Measurements from ENCODE around the gene ERG. TPM values are rescaled to one million over a fixed set of nuclear protein-coding genes. Genes with fewer than 3 reads are reported as not detected.

ERG gene, protein sequence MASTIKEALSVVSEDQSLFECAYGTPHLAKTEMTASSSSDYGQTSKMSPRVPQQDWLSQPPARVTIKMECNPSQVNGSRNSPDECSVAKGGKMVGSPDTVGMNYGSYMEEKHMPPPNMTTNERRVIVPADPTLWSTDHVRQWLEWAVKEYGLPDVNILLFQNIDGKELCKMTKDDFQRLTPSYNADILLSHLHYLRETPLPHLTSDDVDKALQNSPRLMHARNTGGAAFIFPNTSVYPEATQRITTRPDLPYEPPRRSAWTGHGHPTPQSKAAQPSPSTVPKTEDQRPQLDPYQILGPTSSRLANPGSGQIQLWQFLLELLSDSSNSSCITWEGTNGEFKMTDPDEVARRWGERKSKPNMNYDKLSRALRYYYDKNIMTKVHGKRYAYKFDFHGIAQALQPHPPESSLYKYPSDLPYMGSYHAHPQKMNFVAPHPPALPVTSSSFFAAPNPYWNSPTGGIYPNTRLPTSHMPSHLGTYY
- 5.7 TPM for polyA plus RNA-seq (2013, experiment 1 of 2; ENCODE audit: insufficient read length)
- 11.2 TPM for polyA plus RNA-seq (2013, experiment 2 of 2; ENCODE audit: insufficient read length)

DNA sequence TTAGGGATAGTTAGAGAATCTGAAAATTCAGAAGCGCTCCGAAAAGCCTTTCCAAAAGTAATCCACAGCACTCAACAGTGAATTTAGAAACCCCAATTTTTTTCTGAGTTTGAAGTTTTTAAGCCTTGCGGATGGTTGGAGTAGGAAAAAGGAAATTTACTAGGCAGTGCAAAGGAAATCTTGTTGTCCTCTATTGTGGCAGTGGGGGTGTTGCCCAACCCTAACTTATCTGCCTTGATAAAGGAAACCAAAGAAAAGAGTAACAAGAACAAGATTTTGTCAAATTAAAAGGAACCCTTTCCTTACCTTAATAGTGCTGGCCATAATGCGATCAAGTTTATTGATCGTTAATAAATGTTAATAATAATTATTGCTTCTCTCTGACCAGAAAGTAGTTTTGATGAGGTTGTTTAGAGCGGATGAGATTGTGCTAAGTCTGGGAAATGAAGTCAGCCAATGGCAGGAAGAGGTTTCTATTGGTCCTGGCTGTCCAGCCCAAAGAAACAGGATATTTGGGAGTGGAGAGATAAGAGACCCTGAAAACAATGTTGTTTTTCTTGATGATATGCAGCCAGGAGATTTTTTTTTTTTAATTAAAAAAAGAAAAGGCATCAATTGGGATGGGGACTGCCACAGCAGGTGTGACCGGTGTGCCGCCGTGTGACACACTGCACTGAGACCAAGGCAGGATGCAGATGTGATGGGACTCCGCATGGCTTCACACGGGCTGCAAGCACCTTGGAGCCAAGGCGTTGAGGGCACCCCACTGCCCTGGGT lies at the start of gene ERG:
TSS of gene ERG (minus strand) at position 421 of the 777 bp plus-strand sequence. CDS start at position 324, 97 bp downstream.
- DNase-seq, result no peak

DNA sequence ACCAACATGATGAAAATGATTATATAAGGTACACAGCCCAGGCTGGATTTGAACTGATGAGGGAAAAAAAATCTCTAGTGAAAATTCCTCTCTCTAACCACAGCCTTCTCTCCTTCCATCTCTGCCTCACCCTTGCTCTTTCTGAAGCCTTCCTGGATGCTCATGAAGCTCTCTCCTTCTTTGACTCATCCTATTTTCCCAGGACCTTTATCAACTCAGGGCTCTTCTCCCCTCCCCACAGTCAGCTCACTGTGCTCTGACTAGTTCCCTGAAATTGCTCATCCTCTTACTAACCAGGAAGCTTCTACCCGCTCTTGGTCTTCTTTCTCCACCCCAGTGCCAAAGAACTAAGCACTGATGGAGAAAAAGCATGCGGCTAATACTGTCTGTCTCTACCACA lies 46.4 kb upstream of the ERG start:
- DNase-seq, result peak; percentile 80

DNA sequence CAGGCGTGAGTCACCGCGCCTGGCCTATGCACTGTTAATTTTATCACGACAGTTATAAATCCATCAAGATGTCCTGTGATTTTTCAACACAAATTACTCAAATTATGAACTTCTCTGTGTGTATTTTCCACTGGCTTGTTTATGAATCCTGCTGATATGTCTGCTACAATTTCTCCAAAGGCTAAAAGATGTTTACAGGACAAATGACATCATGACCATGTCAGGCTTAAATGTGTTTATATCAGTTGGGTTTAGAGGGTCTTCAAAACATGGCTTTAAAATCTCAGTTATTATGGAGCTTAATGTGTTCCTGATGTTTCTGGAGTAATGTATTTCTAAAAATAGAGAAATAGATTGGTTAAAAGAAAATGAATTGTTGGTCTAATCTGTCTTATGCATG lies 44.0 kb upstream of the ERG start:
- no peak for DNase-seq

DNA sequence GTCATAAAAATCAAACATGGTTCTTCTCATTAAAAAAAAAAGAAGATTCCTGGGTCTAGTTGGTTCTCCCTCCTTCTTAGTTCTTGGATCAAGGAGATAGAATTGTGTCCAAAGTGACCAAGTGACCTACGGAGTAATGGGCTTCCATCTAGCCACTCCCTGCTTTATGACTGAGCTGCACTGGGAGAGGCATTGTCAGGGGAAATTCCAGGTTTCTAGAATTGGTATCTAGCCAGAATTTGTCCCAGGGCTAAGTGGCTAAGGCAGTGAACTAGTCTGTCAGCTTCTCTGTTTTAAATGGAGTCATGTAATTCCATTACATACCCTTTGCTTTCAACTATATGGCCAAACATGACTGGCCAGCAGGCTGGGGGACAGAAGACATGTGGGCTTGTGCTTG lies 40.1 kb upstream of the ERG start:
- DNase-seq, result peak; percentile 8

DNA sequence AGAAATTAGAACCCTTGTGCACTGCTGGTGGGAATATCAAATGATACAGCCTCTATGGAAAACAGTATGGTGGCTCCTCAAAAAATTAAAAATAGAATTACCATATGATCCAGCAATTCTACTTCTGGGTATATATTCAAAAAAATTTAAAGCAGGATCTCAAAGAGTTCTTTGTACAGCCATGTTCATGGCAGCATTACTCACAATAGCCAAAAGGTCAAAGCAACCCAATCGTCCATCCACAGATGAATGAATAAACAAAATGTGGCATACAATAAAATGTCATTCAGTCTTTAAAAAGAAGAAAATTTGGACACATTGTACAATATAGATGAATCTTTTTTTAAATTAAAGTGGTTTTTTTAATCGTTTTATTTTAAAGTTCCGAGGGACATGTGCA lies 36.3 kb upstream of the ERG start:
- DNase-seq, result no peak

DNA sequence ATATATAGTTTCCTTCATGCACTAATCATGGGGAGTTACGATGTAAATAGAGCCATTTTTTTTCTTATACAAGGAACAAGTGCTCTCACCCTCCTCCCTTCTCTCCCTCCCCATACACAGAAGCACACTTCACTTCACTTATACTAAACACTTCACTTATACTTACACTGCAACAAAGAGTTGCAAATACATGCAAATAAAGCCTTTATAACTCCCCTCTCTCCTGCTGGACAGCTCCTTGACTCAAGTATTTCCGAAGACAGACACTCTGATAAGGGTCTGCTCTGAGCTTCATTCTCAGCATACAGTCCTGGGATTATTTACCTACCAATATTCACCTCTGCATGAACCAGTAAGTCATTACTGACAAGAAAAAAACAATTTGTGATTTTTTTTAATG lies 35.6 kb upstream of the ERG start:
- peak; percentile 10 for DNase-seq

DNA sequence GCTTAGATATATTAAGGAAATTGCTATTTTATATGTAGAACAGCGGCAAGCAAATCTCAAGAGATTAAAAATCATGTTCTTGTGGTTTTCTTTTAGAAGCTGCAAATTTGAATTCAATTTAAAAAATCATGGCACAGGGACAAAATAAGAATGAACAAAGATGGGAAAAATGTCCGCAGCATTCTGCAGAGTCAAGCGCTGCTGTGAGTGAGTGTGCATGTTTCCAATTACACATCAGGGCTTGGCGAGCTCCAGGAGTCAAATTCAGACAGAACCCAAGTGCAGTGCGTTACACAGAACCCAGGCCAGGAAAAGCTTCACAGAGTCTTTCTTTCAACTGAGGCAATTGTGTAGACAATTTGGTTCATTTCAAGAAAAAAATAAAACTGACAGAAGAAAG lies 33.3 kb upstream of the ERG start:
- peak; percentile 75 for DNase-seq

DNA sequence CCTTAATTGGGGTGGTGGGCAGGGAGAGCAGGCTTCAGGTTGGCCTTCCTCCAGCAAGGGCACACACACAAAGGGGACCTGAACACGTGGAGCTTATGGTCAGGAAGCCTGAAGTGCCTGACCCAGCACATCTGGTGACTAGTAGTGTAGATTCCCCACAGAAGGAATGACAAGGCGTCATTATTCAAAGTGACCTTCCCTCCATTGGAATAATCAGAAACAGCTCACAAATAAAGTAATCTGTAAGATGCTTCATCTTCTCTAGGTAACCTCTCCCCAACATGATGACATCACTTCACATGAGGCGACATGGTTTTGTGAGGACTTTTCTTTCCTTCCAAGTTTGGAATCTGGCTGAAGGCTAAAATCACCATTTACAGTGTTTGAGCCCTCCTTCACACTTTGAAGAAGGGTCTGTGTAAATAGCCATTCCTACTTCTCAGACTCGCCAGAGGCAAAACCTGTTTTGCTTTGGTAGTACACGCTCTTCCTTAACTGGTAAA lies 32.8 kb upstream of the ERG start:
- DNase-seq, result peak; percentile 6

DNA sequence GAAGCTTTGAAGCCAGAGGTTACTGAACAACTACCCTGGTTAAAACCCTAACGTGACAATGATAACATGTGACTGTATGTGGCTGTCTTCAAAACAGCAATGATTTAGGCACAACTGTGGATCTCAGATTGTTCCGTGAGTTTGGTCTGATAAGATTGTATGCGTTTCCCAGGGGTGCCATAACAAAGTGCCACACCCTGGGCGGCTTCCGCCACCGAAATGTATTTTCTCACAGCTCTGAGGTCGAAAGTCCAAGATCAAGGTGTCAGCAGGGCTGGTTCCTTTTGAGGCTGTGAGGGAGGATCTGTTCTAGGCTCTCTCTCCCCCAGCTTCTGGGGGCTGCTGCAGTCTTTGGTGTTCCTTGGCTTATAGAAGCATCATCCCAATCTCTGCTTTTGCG lies 29.5 kb upstream of the ERG start:
- DNase-seq, result no peak

DNA sequence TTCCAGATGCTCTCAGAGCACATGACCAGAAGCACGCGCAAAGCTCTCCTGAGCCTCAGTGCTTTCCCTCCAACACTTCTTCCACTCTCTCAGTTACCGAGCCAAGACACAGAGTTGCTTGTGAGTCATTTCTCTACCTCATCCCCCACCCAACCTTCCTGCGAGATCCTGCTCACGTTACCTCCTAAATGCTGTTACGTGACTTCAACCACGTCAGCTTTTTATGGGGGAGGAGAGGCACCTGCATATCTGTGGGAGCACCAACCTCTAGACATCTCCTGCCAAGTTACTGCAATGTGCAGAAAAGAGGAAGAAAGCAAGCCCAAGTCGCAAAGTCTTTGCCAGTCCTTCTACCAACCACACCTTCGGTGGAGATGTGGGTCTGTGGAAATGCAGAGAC lies 27.2 kb upstream of the ERG start:
- no peak for DNase-seq

DNA sequence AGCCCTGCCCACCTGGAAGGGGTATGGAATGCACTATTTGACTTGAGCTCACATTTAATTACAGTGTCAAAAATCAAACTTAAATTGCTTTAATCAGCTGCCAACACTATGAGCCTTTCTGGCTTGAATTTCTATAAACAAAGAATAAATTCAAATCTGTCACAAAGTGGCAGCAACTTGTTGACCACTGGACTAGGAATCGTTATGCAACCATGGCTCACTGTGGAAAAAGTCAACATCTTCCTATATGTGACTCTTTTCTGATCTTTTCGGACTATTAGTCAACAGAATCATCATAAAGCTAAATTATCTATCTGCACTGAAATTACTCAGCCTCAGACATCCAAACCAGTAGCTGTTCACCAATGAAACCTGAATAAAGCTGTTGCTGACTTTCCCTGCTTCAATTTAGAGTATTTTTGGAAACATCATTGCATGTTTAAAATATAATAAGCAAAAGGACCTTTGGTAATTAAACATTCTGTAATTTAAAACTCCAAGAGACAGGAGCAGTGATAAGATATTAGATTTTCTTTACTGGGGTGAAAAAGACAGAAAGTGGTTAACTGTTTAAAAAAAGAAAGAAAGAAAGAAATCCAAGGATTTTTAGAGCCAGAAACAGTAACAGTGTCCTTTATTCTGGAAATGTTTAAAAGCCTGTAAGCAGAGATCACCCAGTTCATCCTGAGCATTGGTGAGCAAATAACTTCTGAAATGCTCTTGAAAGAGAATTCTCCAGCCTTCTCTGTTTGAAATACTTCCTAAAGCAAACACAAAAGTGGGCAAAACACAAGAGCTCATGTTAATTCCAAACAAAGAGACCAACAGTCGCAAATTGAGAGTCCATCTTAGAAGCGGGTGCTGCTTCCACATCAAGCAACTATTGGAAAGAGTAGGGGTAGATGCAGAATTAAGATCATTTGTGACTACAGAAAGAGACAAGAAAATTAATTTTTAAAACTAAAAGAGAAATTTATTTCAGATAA lies 26.2 kb upstream of the ERG start:
- DNase-seq, result no peak

DNA sequence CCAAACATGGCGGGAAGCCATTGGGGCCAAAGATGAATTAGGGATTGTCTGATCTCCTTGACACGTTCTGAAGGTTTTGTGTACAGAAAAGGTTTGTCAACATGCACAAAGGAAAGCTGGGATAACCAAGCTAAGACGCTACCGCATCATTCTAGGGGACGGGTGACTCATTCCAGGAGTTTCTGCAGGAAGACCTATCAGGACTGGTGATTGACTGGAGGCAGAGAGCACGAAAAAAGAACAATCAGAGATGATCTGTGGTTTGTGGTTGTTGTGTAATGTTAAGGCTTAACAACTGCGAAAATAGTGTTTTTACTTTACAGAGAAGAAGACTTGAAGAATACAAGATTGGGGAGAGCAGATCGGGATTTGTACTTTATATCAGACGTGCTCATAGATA lies 22.2 kb upstream of the ERG start:
- no peak for DNase-seq

DNA sequence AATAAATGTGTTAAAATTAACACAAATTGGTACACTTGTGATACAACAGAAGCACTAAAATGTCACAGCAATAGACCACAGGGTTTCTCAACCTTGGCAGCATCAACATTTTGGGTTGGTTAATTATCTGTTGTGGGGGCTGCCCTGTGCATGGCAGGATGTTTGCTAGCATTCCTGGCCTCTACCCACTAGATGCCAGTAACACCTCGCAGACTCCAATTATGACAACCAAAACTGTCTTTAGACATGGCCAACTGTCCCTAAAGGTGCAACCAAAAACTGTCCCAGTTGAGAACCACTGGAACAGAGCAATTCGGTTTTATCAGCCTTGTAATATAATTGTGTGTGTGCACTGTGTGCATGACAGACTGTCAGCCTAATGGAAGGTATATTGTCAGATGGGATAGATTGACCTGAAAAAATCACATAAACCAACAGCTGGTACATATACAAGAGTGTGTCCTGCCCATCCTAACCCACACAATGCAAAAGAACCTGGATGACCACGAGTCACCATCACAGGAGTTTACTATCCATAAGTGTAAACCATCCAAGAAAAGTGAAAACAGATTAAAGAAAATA lies 13.5 kb upstream of the ERG start:
- no peak for DNase-seq

DNA sequence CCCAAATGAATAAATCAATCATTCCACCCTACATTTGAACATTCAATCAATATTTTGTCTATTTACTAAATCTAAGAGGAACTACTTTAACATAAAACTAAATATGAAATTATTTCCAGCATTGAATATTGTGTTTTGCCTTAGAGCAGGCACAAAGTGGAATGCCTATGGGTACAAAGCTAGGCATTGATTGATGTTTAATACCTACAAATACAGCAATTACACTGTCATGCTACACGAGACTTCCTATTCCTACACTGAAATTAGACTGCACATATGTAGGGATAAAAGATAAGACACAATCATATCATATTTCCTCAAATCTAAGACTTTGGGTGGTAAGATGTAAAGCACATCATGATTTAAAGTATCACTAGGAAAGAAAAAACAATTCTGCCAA lies 12.9 kb upstream of the ERG start:
- DNase-seq, result no peak

DNA sequence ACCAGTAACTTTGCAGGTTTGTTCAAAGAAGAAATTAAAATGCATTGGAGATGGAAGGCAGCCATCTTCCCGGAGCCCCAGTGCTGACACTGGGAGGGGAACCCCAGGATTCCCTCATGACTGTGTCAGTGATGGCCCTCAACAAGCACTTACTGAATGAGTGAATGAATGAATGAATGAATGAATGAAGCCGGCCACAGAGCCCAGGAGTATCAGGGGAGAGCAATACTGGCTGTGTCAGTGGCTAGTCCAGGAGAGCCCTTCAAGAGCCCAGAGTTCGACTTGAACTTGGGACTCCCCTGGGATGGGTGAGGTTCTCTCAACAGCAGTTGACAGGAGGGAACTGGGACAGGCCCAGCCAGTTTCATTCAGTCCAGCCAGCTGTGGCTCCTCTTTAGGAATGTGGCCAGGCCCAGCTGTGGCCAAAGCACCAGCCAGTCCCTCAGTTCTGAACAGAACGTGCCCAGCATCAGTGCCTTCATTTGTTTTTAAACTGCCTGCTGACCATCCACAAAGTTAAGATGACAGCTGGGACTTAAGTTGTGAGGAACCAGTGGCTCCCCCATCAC lies 9.2 kb upstream of the ERG start:
- DNase-seq, result no peak

DNA sequence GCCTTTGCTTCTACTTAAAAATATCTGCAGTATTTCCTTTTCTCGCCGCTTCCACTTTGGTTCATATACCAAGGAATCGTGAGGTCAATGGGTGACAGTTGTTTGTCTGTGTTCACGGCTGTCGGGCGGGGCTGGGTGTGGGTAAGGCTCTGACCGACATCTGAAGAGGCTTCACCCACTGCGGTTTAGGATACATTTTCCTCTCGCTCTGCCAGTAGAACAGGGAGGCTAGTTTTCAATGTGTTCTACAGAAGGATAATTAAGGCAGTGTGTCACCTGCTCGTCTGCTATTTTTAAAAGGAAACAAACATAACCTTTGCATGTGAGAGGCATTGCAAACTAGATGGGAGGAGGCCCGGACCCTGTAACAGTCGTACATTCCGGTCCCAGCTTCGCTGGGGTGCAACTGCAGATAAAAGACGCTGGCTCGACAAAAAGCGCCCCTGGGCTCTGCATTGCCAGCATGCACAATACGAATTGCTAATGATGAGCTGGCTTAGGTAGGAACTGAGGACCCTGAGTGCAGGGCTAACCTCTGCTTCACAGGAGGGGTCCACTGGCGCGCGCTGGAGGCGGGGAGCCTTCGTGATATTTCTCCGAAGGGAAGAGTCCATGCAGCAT lies 8.5 kb upstream of the ERG start:
- no peak for DNase-seq

DNA sequence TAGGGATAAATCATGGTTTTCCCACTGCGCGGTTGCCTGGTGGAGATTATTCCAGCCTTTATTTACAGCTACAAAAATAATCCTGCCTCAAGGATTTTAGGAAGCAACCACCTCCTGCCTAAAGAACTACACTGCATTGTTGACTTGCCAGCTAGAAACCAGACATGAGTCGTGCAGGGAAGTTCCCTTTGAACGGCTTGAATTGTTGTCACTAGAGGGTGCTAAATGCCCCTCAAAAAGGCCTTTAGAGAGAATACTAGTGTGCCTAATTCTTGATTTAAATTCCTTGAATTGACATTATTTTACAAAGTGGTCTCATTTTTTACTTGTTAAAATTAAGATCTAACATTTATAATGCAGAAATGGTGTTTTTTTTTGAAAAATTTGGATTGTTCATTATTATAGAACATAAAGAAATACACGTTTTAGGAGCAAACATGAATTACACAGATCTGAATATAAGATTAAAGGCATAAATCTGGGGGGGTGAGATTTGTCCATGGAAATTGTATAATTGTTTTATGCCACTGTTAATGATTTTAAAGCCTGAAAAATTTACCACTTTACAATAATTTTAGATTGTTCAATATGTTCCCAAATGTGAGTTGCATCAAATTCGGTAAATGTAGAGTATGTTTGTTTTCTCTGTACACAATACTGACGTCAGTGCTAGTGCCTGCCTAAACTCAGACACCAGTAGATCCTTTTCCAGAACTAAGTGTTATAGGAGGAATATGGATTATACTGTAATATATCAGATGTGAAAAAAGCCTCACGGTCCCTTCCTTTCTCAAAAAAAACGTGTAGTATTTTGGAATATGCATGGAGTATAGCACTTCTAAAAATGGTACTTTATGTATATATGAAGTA lies 7.6 kb upstream of the ERG start:
- DNase-seq, result peak; percentile 87

DNA sequence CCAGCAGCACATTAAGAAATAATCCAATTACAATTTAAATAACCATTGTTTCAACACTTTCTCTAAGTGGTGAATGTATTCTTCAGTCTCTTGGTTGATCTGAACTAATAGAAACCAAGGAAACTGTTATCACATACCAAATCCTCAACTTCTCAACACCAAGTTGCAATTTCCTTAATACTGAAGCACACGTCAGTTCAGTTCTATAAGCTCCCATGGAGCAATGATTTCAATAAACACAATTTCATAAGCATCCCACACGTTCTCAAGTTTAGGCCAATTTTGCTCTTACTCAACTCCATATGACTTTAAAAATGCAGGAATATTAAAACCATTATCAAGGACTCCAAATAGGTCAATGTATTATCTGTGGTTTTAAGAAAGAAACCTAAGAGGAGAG lies 5.8 kb upstream of the ERG start:
- DNase-seq, result no peak

DNA sequence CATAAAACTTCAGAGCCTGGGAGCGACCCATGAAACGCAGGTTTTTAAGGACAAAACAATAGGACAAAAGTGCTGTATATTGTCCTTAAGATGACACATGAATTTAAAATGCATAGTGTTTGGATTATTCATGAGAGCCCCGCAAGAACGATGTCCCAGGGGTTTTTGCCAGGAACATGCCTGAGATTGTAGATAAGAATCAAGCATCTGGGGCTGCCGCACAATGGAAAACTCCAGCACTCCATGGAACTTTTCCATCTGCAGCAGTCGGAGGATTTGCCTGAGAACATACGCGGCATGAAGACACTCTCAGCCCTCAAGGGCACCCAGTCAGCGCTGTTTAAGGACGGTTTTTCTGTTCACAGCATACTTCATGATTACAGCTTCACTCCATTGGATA lies 5.3 kb upstream of the ERG start:
- DNase-seq, result peak; percentile 96

DNA sequence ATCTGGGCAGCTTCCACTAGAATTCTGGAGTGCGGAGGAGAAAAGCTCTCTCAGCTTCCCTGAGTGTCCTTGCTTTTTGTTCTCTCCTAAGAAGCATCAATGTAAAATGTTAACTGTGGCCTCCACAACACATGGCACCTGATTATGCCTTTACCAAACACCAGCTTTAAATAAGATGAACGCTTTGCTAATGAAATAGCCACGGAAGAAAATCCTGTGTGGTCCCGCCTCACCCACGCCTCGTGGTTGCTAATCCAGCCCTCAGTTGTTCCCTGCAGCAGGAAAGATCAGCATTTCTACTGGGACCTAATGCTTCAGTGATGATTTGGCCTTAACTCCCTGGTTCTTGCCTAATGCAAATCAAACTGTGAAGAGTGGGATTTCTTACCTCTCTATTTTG lies 1.8 kb upstream of the ERG start:
- no peak for DNase-seq
